Esophagus muscularis mucosa (tissue), 4 donors: ENCODE measurements around the gene HOXC10. TPM values are rescaled to one million over a fixed set of nuclear protein-coding genes. Genes with fewer than 3 reads are reported as not detected.

ENCODE experiments used
- DNase-seq: peaks from one replicate; pipeline ENCODE4 v3.0.0-alpha.2; 2017; ENCODE audit errors: extremely low spot score
- H3K27ac ChIP-seq, 4 donors: fragments of 200-600 bp; sonication (generic); replicated peaks in 1 of 4; 1 replicate in 3 of 4; 2 replicates in 1 of 4; pipeline ENCODE4 v1.5.1; 2016 to 2019; ENCODE audit warnings: mild to moderate bottlenecking in 1 of 4
- H3K27me3 ChIP-seq, 4 donors: fragments of 200-600 bp; sonication (generic); one replicate each; pipeline versions ENCODE4 v1.5.1 to v1.6.0; 2016 to 2019
- H3K36me3 ChIP-seq, 4 donors: fragments of 200-600 bp; sonication (generic); one replicate each; pipeline ENCODE4 v1.5.1; 2016 to 2019
- H3K4me1 ChIP-seq, 4 donors: fragments of 200-600 bp; sonication (generic); one replicate each; pipeline ENCODE4 v1.5.1; 2016 to 2019
- H3K4me3 ChIP-seq, 4 donors: fragments of 200-600 bp; sonication (generic); 1 replicate in 2 of 4; 2 replicates in 2 of 4; pipeline ENCODE4 v1.5.1; 2016 to 2019; ENCODE audit warnings: mild to moderate bottlenecking in 4 of 4, moderate library complexity in 1 of 4
- H3K9me3 ChIP-seq, 4 donors: fragments of 200-600 bp; sonication (generic); 1 replicate in 3 of 4; 2 replicates in 1 of 4; pipeline ENCODE4 v1.5.1; 2016 to 2019
- CTCF ChIP-seq, 3 experiments: fragments of 200-600 bp in 2 of 3; fragments of 450-650 bp in 1 of 3; sonication (generic) in 2 of 3; IDR thresholded peaks; one replicate each; pipeline ENCODE4 v1.5.1; 2017 to 2019; ENCODE audit warnings: antibody characterized with exemption in 3 of 3, mild to moderate bottlenecking in 2 of 3, moderate library complexity in 1 of 3
- EP300 ChIP-seq: sonication (generic); formaldehyde crosslinking; IDR thresholded peaks from one replicate; pipeline ENCODE4 v1.6.1; 2017; ENCODE audit warnings: antibody characterized with exemption
- POLR2A ChIP-seq: fragments of 450-650 bp; IDR thresholded peaks from one replicate; pipeline ENCODE4 v1.6.1; 2017; ENCODE audit warnings: antibody characterized with exemption, moderate library complexity, mild to moderate bottlenecking, low read depth
- POLR2AphosphoS5 ChIP-seq, 2 donors: sonication (generic); formaldehyde crosslinking; IDR thresholded peaks; one replicate each; pipeline ENCODE4 v1.6.1; 2017; ENCODE audit warnings: antibody characterized with exemption in 2 of 2
- WGBS: methylation state at CpG from one replicate; pipeline ENCODE4 v1.1.5; 2018; 5-methylcytosine and 5-hydroxymethylcytosine counted together
- intact Hi-C: fragments of 100-400 bp; cut with DNase I; formaldehyde crosslinking; loops from one replicate; pipeline ENCODE4 v1.15.1; 2023
- total RNA-seq, 4 donors: library from RNA; depleted of rRNA; stranded (reverse); fragments of >200 nt; gene quantifications; one replicate each; pipeline versions ENCODE4 v1.1.0 to v1.2.1, GENCODE V29; 2016

The HOXC10 gene
- total RNA-seq, 4 donors from 2014 or later, result not detected

- intact Hi-C loops, result no loop called here
- no peaks in the 10 kb centered on the region for H3K36me3 ChIP-seq
- H3K27ac ChIP-seq, result no peak overlapping the region
- H3K27me3 ChIP-seq, result peaks cover 10 to 100% (median 98%) of the 10 kb centered on the region in 4 donors
- no peak for DNase-seq
- H3K4me1 ChIP-seq, result peaks cover 7 to 48% (median 31%) of the 10 kb centered on the region in 4 donors
- H3K9me3 ChIP-seq, result no peaks in the 10 kb centered on the region
- no peak for TF ChIP-seq POLR2AphosphoS5 (IDR thresholded peaks at IDR 0.05)
- WGBS, result 8% methylated on average over 19 of the region's 19 CpGs
- H3K4me3 ChIP-seq, result no peak overlapping the region
These were observed 30.9 kb upstream of the HOXC10 start for GRCh38 chr12:53953831-53954693.

- H3K4me3 ChIP-seq, result no peak within 1 kb of the TSS
- no peak within 1 kb of the TSS for H3K27ac ChIP-seq
- DNase-seq, result no peak
- intact Hi-C loops, result no loop called here
- H3K4me1 ChIP-seq, result peaks cover 7 to 48% (median 31%) of the 10 kb centered on the region in 4 donors
- no peaks in the 10 kb centered on the region for H3K36me3 ChIP-seq
- H3K27me3 ChIP-seq, result peaks cover 10 to 100% (median 98%) of the 10 kb centered on the region in 4 donors
- WGBS, result 0% methylated on average over 6 of the region's 20 CpGs
- TF ChIP-seq CTCF (IDR thresholded peaks at IDR 0.05) (no peak), POLR2AphosphoS5 (IDR thresholded peaks at IDR 0.05) (no peak), POLR2A (no peak), EP300 (no peak)
- H3K9me3 ChIP-seq, result no peaks in the 10 kb centered on the region
These were observed 30.3 kb upstream of the HOXC10 start, which contains the start of gene HOXC12 for GRCh38 chr12:53954694-53955035. Gene HOXC12, plus strand, starts transcription at chr12:53954903. Its CDS starts 27 bp downstream, at chr12:53954930.

- H3K36me3 ChIP-seq, result no peaks in the 10 kb centered on the region
- no peak for TF ChIP-seq POLR2A
- no peak for DNase-seq
- intact Hi-C loops, result no loop called here
- H3K4me3 ChIP-seq, result no peak overlapping the region
- no peaks in the 10 kb centered on the region for H3K9me3 ChIP-seq
- H3K4me1 ChIP-seq, result peaks cover 7 to 45% (median 31%) of the 10 kb centered on the region in 4 donors
- no peak overlapping the region for H3K27ac ChIP-seq
- peaks cover 10 to 100% (median 98%) of the 10 kb centered on the region in 4 donors for H3K27me3 ChIP-seq
- 5% methylated on average over 33 of the region's 86 CpGs for WGBS
These were observed 29.7 kb upstream of the HOXC10 start for GRCh38 chr12:53955036-53955775.

GRCh38 chr12:53955776-53956250 lies 29.1 kb upstream of the HOXC10 start:
- no peaks in the 10 kb centered on the region for H3K36me3 ChIP-seq
- no peaks in the 10 kb centered on the region for H3K9me3 ChIP-seq
- no peak overlapping the region for H3K27ac ChIP-seq
- peaks cover 7 to 48% (median 34%) of the 10 kb centered on the region in 4 donors for H3K4me1 ChIP-seq
- no peak for DNase-seq
- TF ChIP-seq CTCF (IDR thresholded peaks at IDR 0.05) (no peak), POLR2AphosphoS5 (IDR thresholded peaks at IDR 0.05) (no peak), EP300 (no peak), POLR2A (no peak)
- peaks cover 10 to 100% (median 98%) of the 10 kb centered on the region in 4 donors for H3K27me3 ChIP-seq
- H3K4me3 ChIP-seq, result no peak overlapping the region
- WGBS, result 9% methylated on average over 10 of the region's 10 CpGs
- intact Hi-C loops, result no loop called here

- DNase-seq, result no peak
- Histone ChIP-seq H3K36me3 (no peaks in the 10 kb centered on the region), H3K9me3 (no peaks in the 10 kb centered on the region), H3K27ac (no peak overlapping the region), H3K4me1 (peaks cover 9 to 48% (median 34%) of the 10 kb centered on the region in 4 donors), H3K4me3 (no peak overlapping the region), H3K27me3 (peaks cover 10 to 100% (median 98%) of the 10 kb centered on the region in 4 donors)
- TF ChIP-seq POLR2A (no peak), POLR2AphosphoS5 (IDR thresholded peaks at IDR 0.05) (no peak), CTCF (IDR thresholded peaks at IDR 0.05) (no peak), EP300 (no peak)
- WGBS, result 13% methylated on average over 23 of the region's 25 CpGs
- intact Hi-C loops, result no loop called here
These were observed 28.6 kb upstream of the HOXC10 start for GRCh38 chr12:53956251-53956887.
